Colonic mucosa (tissue), 4 donors: ENCODE measurements around the gene GLRA2. TPM values are rescaled to one million over a fixed set of nuclear protein-coding genes. Genes with fewer than 3 reads are reported as not detected.
"Not testable (repeated sequence)": the region's sequence is repeated elsewhere in the genome, so short reads cannot be mapped to it uniquely, and the experiment has no call there.

ENCODE experiments used
- DNase-seq: peaks from one replicate; pipeline ENCODE4 v3.0.0-alpha.2; 2020
- H3K27ac ChIP-seq: fragments of 200-600 bp; one replicate; pipeline ENCODE4 v1.8.0; 2021
- H3K27me3 ChIP-seq: fragments of 200-600 bp; one replicate; pipeline ENCODE4 v1.8.0; 2021
- H3K36me3 ChIP-seq: fragments of 200-600 bp; one replicate; pipeline ENCODE4 v1.8.0; 2021
- H3K4me1 ChIP-seq: fragments of 200-600 bp; one replicate; pipeline ENCODE4 v1.8.0; 2021; ENCODE audit warnings: mild to moderate bottlenecking
- H3K4me3 ChIP-seq: fragments of 200-600 bp; one replicate; pipeline ENCODE4 v1.8.0; 2021
- H3K9ac ChIP-seq, 2 donors: one replicate each; pipeline ENCODE4 v1.7.0; 2013; ENCODE audit warnings: control low read depth in 2 of 2, low read depth in 2 of 2, low read length in 2 of 2
- H3K9me3 ChIP-seq: fragments of 200-600 bp; one replicate; pipeline ENCODE4 v1.8.0; 2021
- CTCF ChIP-seq: fragments of 200-600 bp; IDR thresholded peaks from one replicate; pipeline ENCODE4 v1.8.0; 2022; ENCODE audit warnings: antibody characterized with exemption, mild to moderate bottlenecking
- intact Hi-C: fragments of 100-400 bp; cut with DNase I; formaldehyde crosslinking; loops from one replicate; pipeline ENCODE4 v1.14.1; 2022
- total RNA-seq, 2 donors: library from RNA; stranded (reverse); fragmentation: NEBNext Ultra II Directional in 1 of 2; extraction: Animal tissue kit (Norgen Biotek cat#: 25700) in 1 of 2; gene quantifications; one replicate each; pipeline ENCODE4 v1.2.1, GENCODE V29; 2021
- donor health status: healthy.
- donor health status: DM: no; HTN: no; CAD: no.
- donor health status: DM: no; HTN: no; CAD: no.

Gene GLRA2
- total RNA-seq, 2 donors from 2014 or later = 0.35 to 0.49 TPM

DNA sequence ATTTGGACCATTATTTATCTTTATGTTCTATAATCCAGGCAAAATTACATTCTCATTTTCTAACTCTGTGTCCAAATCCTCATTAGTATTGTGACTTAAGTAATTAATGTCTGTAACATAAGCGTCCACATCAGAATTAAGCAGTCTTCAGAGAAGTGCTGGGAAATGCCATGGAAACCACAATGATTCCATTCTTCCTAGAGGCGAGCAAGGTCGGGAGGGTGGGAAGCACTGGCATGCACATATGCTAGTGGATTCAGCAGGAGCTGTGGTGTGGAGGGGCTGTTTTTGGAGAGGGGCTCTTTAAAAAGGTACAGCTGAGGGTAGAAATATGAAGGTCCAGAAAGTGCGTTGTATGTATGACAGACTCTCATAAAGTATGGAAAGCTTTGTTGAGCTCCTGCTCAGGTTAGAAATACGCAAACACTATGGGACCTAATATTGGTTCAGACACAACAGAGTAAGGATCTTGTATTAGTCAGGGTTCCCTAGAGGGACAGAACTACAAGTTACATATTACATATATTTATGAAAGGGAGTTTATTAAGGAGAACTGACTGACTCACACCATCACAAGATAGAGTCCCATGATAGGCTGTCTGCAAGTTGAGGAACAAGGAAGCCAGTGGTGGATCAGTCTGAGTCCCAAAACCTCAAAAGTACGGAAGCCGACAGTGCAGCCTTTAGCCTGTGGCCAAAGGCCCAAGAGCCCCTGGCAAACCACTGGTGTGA, 61.5 kb downstream of the GLRA2 start:
- H3K27ac ChIP-seq = no peak overlapping the region
- DNase-seq = no peak

GRCh38 chrX:14591976-14592375, 62.6 kb downstream of the GLRA2 start:
- H3K4me3 ChIP-seq = no peak overlapping the region
- no peak overlapping the region for H3K27ac ChIP-seq
- H3K36me3 ChIP-seq = no peaks in the 10 kb centered on the region
- no peak for TF ChIP-seq CTCF
- H3K27me3 ChIP-seq = no peaks in the 10 kb centered on the region
- intact Hi-C loops = no loop called here
- H3K4me1 ChIP-seq = no peaks in the 10 kb centered on the region
- H3K9ac ChIP-seq = no peak overlapping the region
- H3K9me3 ChIP-seq = no peaks in the 10 kb centered on the region
- no peak for DNase-seq

More for the DNA sequence above, 61.5 kb downstream of the GLRA2 start:
- TF ChIP-seq CTCF = no peak
- Histone ChIP-seq H3K9me3 (no peaks in the 10 kb centered on the region), H3K4me1 (no peaks in the 10 kb centered on the region), H3K36me3 (no peaks in the 10 kb centered on the region), H3K4me3 (no peak overlapping the region), H3K27me3 (no peaks in the 10 kb centered on the region), H3K9ac (no peak overlapping the region)
- intact Hi-C loops = no loop called here

GRCh38 chrX:14594521-14594920, 65.2 kb downstream of the GLRA2 start:
- Histone ChIP-seq H3K27ac (no peak overlapping the region), H3K9me3 (no peaks in the 10 kb centered on the region), H3K9ac (no peak overlapping the region), H3K36me3 (no peaks in the 10 kb centered on the region), H3K4me1 (no peaks in the 10 kb centered on the region), H3K4me3 (no peak overlapping the region), H3K27me3 (no peaks in the 10 kb centered on the region)
- intact Hi-C loops = no loop called here
- no peak for DNase-seq
- no peak for TF ChIP-seq CTCF

DNA sequence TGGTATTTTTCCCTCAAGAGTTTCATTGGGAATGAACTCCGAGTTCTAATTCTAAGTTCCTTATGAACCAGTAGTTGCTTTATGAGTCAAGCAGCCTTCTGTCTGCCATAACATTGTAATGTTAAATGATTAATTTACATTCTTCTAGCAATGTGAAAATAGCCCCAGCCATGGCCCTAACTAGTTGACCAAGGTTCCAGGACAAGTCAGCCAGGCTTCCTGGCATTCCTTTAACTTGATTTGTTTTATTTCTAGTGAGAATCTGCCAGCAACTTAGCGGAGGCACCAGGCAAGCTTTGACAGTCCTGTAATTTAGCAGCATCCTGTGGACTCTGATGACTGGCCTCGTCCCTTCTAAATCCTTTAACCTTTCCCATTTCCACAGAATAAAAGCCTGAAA, 69.0 kb downstream of the GLRA2 start:
- Histone ChIP-seq H3K9me3 (no peaks in the 10 kb centered on the region), H3K4me3 (no peak overlapping the region), H3K36me3 (no peaks in the 10 kb centered on the region), H3K4me1 (no peaks in the 10 kb centered on the region), H3K27me3 (no peaks in the 10 kb centered on the region), H3K9ac (no peak overlapping the region), H3K27ac (no peak overlapping the region)
- intact Hi-C loops = no loop called here
- DNase-seq = no peak
- TF ChIP-seq CTCF = no peak

DNA sequence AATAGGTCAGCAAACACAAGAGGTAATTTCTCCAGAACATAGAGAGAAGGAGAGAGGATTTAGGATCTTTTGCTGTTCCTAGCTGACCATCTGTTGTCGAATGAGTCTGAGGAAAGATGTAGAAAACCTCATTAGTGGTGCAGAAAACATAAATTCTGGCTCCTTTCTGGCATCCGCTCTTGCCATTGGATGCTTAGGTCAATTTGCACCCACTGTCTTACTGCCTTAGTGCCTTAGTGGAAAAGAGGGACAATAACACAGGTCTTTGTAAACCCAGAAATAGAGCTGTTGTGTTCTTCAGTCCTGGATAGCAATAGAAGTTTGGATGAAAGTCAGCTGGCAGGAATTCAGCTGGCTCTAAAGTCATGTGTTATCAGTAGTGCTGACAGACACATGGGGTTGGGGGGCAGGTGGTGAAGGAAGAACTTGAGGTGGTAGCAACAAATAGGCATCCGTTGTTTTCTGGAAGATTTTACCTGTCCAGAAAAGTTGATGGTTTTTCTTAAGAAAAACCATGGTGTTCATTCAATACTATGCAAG, 78.2 kb downstream of the GLRA2 start:
- no peaks in the 10 kb centered on the region for H3K27me3 ChIP-seq
- intact Hi-C loops = no loop called here
- H3K4me1 ChIP-seq = no peaks in the 10 kb centered on the region
- no peaks in the 10 kb centered on the region for H3K9me3 ChIP-seq
- DNase-seq = no peak
- no peak for TF ChIP-seq CTCF
- no peak overlapping the region for H3K9ac ChIP-seq
- no peak overlapping the region for H3K4me3 ChIP-seq
- H3K36me3 ChIP-seq = no peaks in the 10 kb centered on the region
- no peak overlapping the region for H3K27ac ChIP-seq

DNA sequence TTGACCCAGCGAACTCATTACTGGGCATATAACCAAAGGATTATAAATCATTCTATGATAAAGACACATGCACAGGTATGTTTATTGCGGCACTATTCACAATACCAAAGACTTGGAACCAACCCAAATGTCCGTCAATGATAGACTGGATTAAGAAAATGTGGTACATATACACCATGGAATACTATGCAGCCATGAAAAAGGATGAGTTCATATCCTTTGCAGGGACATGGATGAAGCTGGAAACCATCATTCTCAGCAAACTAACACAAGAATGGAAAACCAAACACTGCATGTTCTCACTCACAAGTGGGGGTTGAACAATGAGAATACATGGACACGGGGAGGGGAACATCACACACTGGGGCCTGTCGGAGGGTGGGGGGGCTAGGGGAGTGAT, 83.1 kb downstream of the GLRA2 start:
- H3K27me3 ChIP-seq, H3K36me3 ChIP-seq, H3K9ac ChIP-seq, DNase-seq, H3K4me1 ChIP-seq, H3K27ac ChIP-seq, H3K9me3 ChIP-seq, intact Hi-C loops, H3K4me3 ChIP-seq: not testable (repeated sequence)
